ENCODE results near the gene CENPC.

GRCh38 chr4:67573193-67573592 is 27.9 kb upstream of the CENPC start:
- no peak for TF ChIP-seq POLR2A (IDR thresholded peaks at IDR 0.05)
- TF ChIP-seq, protein P1, sequence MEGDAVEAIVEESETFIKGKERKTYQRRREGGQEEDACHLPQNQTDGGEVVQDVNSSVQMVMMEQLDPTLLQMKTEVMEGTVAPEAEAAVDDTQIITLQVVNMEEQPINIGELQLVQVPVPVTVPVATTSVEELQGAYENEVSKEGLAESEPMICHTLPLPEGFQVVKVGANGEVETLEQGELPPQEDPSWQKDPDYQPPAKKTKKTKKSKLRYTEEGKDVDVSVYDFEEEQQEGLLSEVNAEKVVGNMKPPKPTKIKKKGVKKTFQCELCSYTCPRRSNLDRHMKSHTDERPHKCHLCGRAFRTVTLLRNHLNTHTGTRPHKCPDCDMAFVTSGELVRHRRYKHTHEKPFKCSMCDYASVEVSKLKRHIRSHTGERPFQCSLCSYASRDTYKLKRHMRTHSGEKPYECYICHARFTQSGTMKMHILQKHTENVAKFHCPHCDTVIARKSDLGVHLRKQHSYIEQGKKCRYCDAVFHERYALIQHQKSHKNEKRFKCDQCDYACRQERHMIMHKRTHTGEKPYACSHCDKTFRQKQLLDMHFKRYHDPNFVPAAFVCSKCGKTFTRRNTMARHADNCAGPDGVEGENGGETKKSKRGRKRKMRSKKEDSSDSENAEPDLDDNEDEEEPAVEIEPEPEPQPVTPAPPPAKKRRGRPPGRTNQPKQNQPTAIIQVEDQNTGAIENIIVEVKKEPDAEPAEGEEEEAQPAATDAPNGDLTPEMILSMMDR (IDR thresholded peaks at IDR 0.05): no peak

Measured in lower leg skin (tissue), 3 donors.